DMS153 treated with DMSO at 0.1 percent for 48 hours (cell line): Measurements from ENCODE around the gene RGS11.
A peak's percentile ranks its signal among the peaks of the same experiment; 100 is the strongest.
"Not testable (repeated sequence)": the region's sequence is repeated elsewhere in the genome, so short reads cannot be mapped to it uniquely, and the experiment has no call there.

Experiments used
- DNase-seq: peaks from one replicate; lab custom pipeline; 2025; ENCODE audit not compliant: unreplicated experiment; lab: John Stamatoyannopoulos, UW

Gene RGS11

DNA sequence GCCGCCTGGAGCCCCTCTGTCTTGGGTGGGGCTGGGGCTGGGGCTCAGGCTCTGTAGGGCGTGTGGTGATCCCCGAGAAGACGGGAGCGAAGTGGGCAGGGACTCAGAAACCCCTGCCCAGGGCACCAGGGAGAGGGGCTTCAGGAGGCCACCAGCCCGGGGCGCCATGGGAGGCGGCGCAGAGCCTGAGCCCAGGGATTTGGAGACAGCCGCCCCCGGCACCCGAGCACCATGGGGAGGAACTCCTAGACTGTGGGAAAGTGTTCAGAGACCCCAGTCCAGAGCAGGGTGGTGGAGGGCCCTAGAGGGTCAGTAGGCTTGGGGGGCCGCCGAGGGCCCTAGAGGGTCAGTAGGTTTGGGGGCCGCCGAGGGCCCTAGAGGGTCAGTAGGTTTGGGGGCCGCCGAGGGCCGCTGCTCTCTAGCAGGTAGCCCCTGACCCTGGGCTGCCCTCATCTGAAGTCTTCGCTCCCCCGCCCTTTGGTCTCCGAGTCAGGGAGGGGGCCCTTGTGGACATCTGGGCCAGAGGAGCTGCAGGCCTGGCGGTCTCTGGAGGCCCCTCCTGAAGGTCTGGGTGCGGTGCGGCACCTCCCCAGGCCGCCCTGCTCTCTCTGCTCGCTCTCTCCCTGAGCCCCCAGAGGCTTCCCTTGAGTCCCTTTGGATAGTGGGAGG lies 5.4 kb upstream of the RGS11 start:
- DNase-seq: no peak

DNA sequence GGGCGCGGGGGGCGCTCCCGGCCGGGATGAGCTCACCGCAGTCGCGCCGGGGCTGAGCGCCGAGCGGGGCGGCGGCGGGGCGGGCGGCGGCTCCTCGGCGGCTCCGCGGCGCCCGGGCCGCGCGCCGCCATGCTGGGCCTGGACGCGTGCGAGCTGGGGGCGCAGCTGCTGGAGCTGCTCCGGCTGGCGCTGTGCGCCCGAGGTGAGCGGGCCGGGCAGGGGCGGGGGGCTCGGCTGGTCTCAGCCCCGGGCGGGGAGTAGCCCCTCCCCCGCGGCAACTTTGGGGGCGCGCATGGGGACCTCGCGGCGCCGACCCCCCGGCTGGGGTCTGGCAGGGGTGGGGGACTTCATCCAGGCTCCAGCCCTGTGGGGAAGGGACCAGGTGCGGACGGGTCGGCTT lies 4.8 kb upstream of the RGS11 start, which contains the start of gene ARHGDIG:
ARHGDIG (plus strand) TSS at position 40 of the 400 bp plus-strand sequence; CDS start at position 130, 90 bp downstream.
- DNase-seq: no peak

DNA sequence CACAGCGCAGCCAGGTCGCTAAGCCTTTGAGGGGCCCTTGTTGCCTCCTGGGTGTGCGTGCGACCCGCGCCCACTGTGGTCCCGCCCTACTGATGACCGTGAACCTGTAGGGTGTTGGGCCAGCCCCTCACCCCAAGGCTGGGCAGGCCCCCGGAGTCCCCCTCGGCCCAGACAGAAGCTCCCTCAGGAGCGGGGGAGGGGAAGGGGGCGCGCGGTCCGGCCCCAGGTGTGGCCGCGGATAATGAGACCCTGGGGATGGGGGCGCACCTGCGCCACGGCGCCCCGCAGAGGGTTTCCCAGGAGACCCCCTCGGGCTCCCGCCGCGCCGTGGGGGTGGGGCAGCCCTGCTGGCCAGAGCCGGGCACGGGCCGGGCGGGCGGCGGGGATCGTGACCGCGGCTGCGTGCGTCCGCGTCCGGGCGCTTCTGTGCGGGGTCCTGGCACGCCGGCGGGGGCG lies 4.3 kb upstream of the RGS11 start:
- no peak for DNase-seq

DNA sequence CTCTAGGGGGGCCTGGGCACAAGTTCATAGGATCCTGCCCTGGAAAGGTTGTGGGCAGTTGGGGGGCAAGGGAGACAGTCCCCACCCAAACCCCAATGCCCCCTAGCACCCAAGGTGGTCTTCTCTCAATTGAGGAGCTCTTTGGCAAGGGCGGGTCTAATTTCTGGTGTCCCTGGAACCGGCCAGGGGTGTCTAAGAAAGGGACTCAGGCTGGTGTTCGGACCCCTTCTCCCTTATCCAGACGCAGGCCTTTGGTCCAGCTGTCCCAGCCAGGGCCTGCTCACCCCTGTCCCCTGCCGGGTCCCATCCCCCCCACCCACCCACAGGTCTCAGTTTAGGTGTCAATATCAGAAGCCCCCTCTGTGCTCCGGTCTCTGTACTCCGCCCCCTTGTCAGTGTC lies 3.8 kb upstream of the RGS11 start:
- no peak for DNase-seq

GRCh38 chr16:278863-279366 lies 3.2 kb upstream of the RGS11 start:
- DNase-seq: peak; percentile 26

- DNase-seq: no peak
These were observed 808 bp upstream of the RGS11 start for GRCh38 chr16:276426-277077.

DNA sequence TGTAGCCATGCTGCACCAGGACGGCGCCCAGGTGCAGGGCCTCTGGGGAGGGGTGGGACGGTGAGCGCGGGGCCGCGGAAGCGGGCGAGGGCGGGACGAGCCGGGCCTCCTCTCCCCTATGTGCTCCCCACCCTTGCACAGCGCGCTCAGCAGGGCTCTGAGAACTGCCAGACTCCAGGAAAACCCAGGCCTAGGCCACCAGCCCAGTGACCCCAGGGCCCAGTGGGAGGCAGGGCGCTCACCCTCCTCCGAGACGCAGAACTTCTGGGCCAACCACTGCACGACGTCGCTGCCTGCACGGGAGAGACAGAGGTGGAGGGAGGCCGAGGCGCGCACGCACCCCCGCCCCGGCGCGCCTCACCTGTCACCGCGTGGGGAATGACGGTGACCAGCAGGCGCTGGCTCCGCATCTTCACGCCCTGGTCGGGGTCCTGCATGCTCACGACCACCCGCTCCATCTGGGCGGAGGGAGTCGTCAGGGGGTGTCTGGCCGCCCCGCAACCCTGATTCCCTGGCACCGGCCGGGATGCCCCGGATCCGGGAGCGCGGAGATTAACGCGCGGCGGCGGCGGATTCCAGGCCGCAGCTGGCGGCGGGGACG lies 603 bp downstream of the RGS11 start:
- DNase-seq: no peak

- no peak for DNase-seq
These were observed 2.0 kb downstream of the RGS11 start for GRCh38 chr16:273547-274421.

GRCh38 chr16:272633-273546 lies 2.9 kb downstream of the RGS11 start:
- no peak for DNase-seq

- no peak for DNase-seq
These were observed 5.1 kb downstream of the RGS11 start for GRCh38 chr16:270381-271255.

DNA sequence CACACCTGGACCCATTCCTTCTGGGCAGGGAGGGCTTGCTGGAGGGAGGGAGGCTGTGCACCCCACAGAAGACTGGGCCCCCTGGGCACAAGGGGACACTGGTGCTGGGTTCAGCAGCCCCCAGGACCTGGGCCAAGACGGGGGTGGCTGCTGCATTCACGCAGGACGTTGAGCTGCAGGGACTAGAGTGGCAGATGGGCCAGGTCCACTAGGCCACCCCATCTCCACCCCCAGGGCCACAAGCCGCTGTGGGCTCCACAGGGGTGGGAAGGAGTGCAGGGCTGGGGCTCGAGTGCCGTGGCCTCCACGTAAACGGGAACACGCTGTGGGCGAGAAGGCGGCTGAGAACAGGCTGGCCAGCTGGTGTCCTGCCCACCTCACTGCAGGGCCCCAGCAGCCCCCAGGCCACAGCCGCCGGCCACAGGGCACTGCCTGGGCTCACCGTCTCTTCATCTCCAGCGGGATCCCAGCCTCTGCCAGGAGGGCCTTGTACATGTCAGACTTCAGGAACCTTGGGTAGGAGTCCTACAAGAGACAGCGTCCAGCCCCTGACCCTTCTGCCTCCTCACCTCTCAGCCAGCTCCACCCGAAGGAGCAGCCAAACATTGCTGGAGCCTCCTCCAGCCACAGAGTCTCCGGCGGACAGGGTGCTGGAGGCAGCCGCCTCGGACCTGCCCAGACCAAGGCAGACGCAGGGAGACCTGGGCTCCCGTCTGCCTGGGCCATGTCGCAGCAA lies 6.5 kb downstream of the RGS11 start:
- no peak for DNase-seq

DNA sequence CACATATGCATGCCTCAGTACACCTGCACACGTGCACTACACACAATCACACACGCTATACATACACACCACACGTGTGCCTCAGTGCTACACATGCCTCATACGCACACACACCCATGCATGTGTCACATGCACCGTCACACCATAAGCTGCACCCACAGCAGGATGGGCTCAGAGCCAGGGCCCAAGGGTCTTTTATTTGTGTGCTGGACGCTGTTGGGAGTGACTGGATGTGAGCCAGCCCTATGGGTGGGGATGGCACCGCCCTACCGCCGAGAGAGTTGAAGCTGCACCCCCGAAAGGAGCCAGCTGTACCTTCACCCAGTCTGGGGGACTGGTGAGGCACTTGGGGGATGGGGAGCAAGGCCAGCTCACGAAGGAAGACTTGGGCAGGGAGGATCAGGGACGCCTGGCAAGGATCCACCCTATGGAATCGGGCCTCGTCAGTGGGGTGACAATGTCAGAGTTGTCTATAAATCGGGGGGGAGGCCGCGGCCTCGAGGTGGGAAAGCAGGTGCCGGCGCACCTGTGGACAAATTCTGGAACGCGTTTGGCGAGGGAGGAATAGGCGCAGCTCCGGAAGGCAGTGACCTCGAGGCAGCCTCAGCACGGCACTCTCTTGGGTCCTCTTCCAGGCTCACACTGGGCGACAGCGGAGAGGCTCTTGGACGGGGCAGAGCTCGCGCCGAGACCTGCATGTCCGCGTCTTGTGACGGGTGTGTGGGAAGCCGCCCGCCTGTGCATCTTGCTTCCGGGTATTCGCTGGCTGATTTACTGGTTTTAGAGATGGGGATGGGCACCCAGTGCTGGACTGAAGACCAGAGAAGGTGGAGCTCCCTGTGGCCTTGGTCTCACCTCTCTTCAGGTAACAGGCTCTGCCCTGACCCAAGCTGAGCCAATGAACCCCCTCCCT lies 7.3 kb downstream of the RGS11 start:
- DNase-seq: no peak

DNA sequence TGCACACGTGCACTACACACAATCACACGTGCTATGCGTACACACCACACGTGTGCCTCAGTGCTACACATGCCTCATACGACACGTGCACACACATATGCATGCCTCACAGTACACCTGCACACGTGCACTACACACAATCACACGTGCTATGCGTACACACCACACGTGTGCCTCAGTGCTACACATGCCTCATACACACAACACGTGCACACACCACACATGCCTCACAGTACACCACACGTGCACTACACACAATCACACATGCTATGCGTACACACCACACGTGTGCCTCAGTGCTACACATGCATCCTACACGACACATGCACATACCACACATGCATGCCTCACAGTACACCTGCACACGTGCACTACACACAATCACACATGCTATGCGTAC lies 8.2 kb downstream of the RGS11 start:
- DNase-seq: not testable (repeated sequence)

DNA sequence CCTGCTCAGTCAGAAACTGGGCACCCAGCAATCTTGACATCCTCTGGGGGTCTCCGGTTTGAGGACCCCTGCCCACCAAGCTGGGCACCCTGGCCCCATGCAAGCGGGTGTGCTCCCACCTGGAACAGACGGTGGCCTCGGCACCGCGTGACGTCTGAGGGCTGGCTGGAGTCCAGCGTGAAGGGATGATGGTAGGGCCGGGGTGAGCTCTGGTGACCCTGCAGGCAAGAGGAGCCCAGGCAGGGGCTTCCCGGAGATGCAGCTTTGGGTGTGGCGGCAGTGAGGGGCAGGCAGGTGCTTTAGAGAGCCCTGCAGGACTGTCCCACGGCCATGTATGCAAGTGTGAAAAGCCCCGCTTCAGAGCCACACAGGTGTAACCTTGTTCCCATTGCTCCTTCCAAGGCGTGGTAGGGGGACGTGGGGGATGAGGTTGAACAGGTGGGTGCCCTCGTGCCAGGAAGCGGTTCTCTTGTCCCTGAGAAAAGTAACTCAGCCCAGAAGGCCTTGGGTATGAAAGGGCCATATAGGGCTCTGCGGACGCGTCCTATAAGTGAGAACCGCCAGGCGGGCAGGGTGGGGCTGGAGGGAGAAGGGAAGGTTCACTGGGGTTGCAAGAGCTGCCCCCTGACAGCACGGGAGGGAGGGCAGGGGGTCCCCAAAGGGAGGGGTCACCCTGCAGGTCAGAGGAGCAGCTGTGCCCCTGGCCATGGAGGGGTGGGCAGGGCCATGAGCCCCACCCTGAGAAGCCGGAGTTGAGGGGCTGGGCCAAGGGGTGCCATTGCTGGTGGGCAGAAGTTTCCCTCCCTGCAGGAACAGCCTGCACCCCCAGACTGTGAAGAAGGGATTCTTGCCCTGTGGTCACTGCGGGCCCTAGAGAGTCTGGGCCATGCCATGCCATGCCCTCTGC lies 9.2 kb downstream of the RGS11 start:
- DNase-seq: no peak

- DNase-seq: no peak
These were observed 10.0 kb downstream of the RGS11 start for GRCh38 chr16:265711-266110.

DNA sequence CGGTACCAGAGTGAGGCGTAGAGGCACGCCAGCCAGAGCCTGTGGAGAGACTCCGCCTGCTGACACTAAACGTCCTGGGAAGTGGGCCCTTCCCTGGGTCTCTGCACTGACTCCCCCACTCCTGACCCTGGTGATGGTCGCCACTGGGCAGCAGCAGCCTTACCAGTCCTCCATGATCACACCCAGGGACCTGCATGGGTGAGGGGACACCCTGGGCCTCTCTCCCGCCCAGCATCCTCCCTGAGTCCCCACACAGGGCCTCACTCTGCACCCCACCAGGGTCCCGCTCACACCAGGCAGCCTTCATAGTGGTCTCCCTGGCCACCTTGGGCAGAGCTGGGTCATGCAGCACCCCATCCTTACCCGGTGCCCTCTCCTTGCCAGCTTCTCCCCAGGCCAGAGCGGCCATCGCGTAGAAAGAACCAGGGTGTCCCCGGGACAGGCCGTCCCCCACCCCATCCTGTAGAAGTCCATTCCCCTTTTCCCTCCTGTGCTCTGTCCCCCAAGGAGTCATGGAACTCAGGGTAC lies 10.7 kb downstream of the RGS11 start:
- no peak for DNase-seq
